ENCODE measurements around the gene ENKD1. TPM values are rescaled to one million over a fixed set of nuclear protein-coding genes. Genes with fewer than 3 reads are reported as not detected.

Gene ENKD1
- total and polyA plus RNA-seq, 2 of the 13 experiments (the other 11 are each of a cell fraction or from before 2014, with no cell fraction given) = 10.8 to 20.8 TPM

DNA sequence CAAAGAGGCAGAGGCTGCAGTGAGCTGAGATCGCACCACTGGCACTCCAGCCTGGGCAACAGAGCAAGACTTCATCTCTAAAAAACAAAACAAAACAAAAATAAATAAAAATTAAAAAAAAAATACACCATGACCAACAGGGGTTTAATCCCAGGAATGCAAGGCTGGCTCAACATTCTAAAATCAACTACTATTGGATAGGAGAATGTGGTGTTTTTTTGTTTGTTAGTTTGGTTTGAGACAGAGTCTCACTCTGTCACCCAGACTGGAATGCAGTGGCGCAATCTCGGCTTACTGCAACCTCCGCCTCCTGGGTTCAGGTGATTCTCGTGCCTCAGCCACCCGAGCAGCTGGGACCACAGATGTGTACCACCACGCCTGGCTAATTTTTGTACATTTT is 32.7 kb upstream of the ENKD1 start:
- BruUV-seq (replicated peaks) = no TSS peak
- in situ Hi-C loops (cut with HindIII; ENCODE audit: extremely low pct_ligation_motif_present, low pct_unique_long_range_greater_than_20kb) (no loop called here), intact Hi-C loops (cut with micrococcal nuclease; ENCODE audit: unreplicated experiment) (no loop called here)
- no peak overlapping the region for H3K27ac ChIP-seq (ENCODE audit: extremely low read length, insufficient read depth, low read length)
- no peak overlapping the region for H3K4me2 ChIP-seq (ENCODE audit: low read depth, low read length)
- FAIRE-seq (no peak), DNase-seq (ENCODE audit: low spot score) (no peak), ATAC-seq (no peak)
- H3K4me1 ChIP-seq (ENCODE audit: insufficient read depth, low read length) = peaks cover 13% of the 10 kb centered on the region
- H2AFZ ChIP-seq (ENCODE audit: low read length) = no peak overlapping the region
- ChIA-PET POLR2A (no interaction called here), CTCF (ENCODE audit: low intra/inter-chr PET ratio, low total read pairs) (no interaction called here)
- no peaks in the 10 kb centered on the region for H3K9me3 ChIP-seq (ENCODE audit: low read length)
- no peaks in the 10 kb centered on the region for H3K27me3 ChIP-seq (ENCODE audit: control insufficient read depth in 1 of 2, insufficient read depth in 2 of 2, low read length in 2 of 2)
- 92% methylated on average over 7 of the region's 7 CpGs for WGBS (ENCODE audit: low lambda C conversion rate)
- no peaks in the 10 kb centered on the region for H4K20me1 ChIP-seq (ENCODE audit: insufficient read depth, low read length)
- no peak overlapping the region for H3K9ac ChIP-seq (ENCODE audit: insufficient read depth, low read depth, low read length)
- no peak overlapping the region for H3K4me3 ChIP-seq (replicated peaks in 1 of 3; ENCODE audit: insufficient read depth in 1 of 3, low read depth in 2 of 3, low read length in 3 of 3)
- H3K36me3 ChIP-seq (replicated peaks in 1 of 2; ENCODE audit: control insufficient read depth in 1 of 2, insufficient read depth in 2 of 2, low read length in 2 of 2) = peaks cover 0 to 2% of the 10 kb centered on the region in 2 experiments; a peak in 1 of 5 replicates
- H3K79me2 ChIP-seq (ENCODE audit: insufficient read depth, low read length) = no peaks in the 10 kb centered on the region
- TF ChIP-seq CEBPG (CRISPR knock-in tag; IDR thresholded peaks at IDR 0.05) (peak; percentile 43; the same call in 1 of the 2 replicates), NFE2L1 (CRISPR knock-in tag; IDR thresholded peaks at IDR 0.05; ENCODE audit: borderline replicate concordance) (no peak), CEBPB (IDR thresholded peaks at IDR 0.05; ENCODE audit: borderline replicate concordance, low read depth, low read length) (peak; percentile 56; the same call in 1 of the 2 replicates)

DNA sequence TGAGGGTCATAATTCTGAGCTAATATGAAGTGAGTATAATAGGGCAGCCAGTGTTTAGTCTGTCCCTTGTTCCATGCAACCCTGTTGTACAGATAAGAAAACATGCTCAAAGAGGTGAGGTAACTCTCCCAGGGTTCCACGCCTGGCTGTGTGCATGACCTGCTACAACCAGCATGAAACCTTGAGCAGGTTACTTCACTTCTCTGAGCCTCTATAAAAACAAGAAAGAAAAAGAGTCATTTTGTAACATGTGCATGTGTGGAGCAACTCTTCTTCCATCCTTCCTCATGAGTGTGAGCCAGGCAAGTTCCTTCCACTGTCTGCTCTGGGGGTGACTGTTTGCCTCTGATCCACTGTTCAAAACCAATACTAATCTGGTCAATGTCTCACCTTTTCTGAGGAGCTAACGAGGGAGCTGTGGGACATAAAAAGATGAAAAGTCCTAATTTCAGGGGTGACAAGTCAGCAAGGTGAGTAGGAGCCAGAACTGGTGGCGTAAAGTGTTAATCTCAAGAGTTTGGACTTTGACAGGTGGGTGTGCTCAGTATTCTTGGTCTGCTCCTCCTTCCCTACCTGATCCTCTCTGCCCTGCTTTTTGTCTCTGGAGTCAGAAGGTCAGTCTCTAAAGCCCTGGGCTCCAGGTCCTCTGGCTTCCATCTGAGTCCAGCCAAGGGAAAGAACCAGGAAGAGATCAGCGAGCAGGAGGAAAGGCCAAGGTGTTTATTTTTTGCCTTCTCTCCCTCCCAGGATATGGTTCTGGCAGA is 31.1 kb upstream of the ENKD1 start:
- FAIRE-seq (peak; percentile 39), ATAC-seq (peak; percentile 49), DNase-seq (ENCODE audit: low spot score) (no peak)
- H3K9me3 ChIP-seq (ENCODE audit: low read length) = no peaks in the 10 kb centered on the region
- 73% methylated on average over 4 of the region's 4 CpGs for WGBS (ENCODE audit: low lambda C conversion rate)
- H3K4me1 ChIP-seq (ENCODE audit: insufficient read depth, low read length) = peaks cover 13% of the 10 kb centered on the region
- H3K4me2 ChIP-seq (ENCODE audit: low read depth, low read length) = no peak overlapping the region
- no peak overlapping the region for H3K4me3 ChIP-seq (replicated peaks in 1 of 3; ENCODE audit: insufficient read depth in 1 of 3, low read depth in 2 of 3, low read length in 3 of 3)
- intact Hi-C loops (cut with micrococcal nuclease; ENCODE audit: unreplicated experiment) = no loop called here
- H3K27ac ChIP-seq (ENCODE audit: extremely low read length, insufficient read depth, low read length) = no peak overlapping the region
- no peak overlapping the region for H2AFZ ChIP-seq (ENCODE audit: low read length)
- H3K36me3 ChIP-seq (replicated peaks in 1 of 2; ENCODE audit: control insufficient read depth in 1 of 2, insufficient read depth in 2 of 2, low read length in 2 of 2) = peaks cover 0 to 2% of the 10 kb centered on the region in 2 experiments; a peak in 1 of 5 replicates
- no peaks in the 10 kb centered on the region for H3K79me2 ChIP-seq (ENCODE audit: insufficient read depth, low read length)
- ChIA-PET POLR2A (no interaction called here), CTCF (ENCODE audit: low intra/inter-chr PET ratio, low total read pairs) (no interaction called here)
- no peaks in the 10 kb centered on the region for H3K27me3 ChIP-seq (ENCODE audit: control insufficient read depth in 1 of 2, insufficient read depth in 2 of 2, low read length in 2 of 2)
- no peaks in the 10 kb centered on the region for H4K20me1 ChIP-seq (ENCODE audit: insufficient read depth, low read length)
- in situ Hi-C loops (cut with HindIII; ENCODE audit: extremely low pct_ligation_motif_present, low pct_unique_long_range_greater_than_20kb) = no loop called here
- H3K9ac ChIP-seq (ENCODE audit: insufficient read depth, low read depth, low read length) = no peak overlapping the region
- no TSS peak for BruUV-seq (replicated peaks)
- no peak for TF ChIP-seq CEBPG (CRISPR knock-in tag; IDR thresholded peaks at IDR 0.05)
- TF ChIP-seq IKZF1 (IDR thresholded peaks at IDR 0.05) = no peak
- TF ChIP-seq, protein P1, sequence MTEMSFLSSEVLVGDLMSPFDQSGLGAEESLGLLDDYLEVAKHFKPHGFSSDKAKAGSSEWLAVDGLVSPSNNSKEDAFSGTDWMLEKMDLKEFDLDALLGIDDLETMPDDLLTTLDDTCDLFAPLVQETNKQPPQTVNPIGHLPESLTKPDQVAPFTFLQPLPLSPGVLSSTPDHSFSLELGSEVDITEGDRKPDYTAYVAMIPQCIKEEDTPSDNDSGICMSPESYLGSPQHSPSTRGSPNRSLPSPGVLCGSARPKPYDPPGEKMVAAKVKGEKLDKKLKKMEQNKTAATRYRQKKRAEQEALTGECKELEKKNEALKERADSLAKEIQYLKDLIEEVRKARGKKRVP (CRISPR knock-in tag; IDR thresholded peaks at IDR 0.05) = no peak
- TF ChIP-seq, protein P2, sequence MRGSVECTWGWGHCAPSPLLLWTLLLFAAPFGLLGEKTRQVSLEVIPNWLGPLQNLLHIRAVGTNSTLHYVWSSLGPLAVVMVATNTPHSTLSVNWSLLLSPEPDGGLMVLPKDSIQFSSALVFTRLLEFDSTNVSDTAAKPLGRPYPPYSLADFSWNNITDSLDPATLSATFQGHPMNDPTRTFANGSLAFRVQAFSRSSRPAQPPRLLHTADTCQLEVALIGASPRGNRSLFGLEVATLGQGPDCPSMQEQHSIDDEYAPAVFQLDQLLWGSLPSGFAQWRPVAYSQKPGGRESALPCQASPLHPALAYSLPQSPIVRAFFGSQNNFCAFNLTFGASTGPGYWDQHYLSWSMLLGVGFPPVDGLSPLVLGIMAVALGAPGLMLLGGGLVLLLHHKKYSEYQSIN (CRISPR knock-in tag; IDR thresholded peaks at IDR 0.05; ENCODE audit: borderline replicate concordance) = no peak
- no peak for TF ChIP-seq CCDC6 (CRISPR knock-in tag; IDR thresholded peaks at IDR 0.05)
- no peak for TF ChIP-seq ZNF24 (IDR thresholded peaks at IDR 0.05)
- TF ChIP-seq, protein P3, sequence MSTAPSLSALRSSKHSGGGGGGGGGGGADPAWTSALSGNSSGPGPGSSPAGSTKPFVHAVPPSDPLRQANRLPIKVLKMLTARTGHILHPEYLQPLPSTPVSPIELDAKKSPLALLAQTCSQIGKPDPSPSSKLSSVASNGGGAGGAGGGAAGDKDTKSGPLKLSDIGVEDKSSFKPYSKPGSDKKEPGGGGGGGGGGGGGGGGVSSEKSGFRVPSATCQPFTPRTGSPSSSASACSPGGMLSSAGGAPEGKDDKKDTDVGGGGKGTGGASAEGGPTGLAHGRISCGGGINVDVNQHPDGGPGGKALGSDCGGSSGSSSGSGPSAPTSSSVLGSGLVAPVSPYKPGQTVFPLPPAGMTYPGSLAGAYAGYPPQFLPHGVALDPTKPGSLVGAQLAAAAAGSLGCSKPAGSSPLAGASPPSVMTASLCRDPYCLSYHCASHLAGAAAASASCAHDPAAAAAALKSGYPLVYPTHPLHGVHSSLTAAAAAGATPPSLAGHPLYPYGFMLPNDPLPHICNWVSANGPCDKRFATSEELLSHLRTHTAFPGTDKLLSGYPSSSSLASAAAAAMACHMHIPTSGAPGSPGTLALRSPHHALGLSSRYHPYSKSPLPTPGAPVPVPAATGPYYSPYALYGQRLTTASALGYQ (CRISPR knock-in tag; IDR thresholded peaks at IDR 0.05) = no peak
- TF ChIP-seq PHF5A (CRISPR knock-in tag; IDR thresholded peaks at IDR 0.05; ENCODE audit: low read depth, unreplicated experiment) = no peak
- TF ChIP-seq NR3C1 (CRISPR knock-in tag; IDR thresholded peaks at IDR 0.05) = no peak
- no peak for TF ChIP-seq ZC3H13 (CRISPR knock-in tag; IDR thresholded peaks at IDR 0.05)

Data from HepG2 (cell line).